Left ventricle myocardium inferior (tissue), 1 donor: ENCODE results near the gene ARRDC1. TPM values are rescaled to one million over a fixed set of nuclear protein-coding genes. Genes with fewer than 3 reads are reported as not detected.

Experiments
- DNase-seq: peaks from one replicate; pipeline ENCODE4 v3.0.0-alpha.2; 2020
- H3K27ac ChIP-seq: fragments of 200-600 bp; replicated peaks from 2 replicates; pipeline ENCODE4 v1.8.0; 2021
- H3K27me3 ChIP-seq: fragments of 200-600 bp; 2 replicates; pipeline ENCODE4 v1.8.0; 2021; ENCODE audit warnings: low read depth
- H3K36me3 ChIP-seq: fragments of 200-600 bp; 2 replicates; pipeline ENCODE4 v1.8.0; 2021
- H3K4me1 ChIP-seq: fragments of 200-600 bp; 2 replicates; pipeline ENCODE4 v1.8.0; 2021
- H3K4me3 ChIP-seq: fragments of 200-600 bp; 2 replicates; pipeline ENCODE4 v1.8.0; 2021; ENCODE audit warnings: mild to moderate bottlenecking, moderate library complexity
- H3K9me3 ChIP-seq: fragments of 200-600 bp; replicated peaks from 2 replicates; pipeline ENCODE4 v1.8.0; 2021
- CTCF ChIP-seq: fragments of 200-600 bp; IDR thresholded peaks from 2 replicates; pipeline ENCODE4 v1.8.0; 2021; ENCODE audit warnings: antibody characterized with exemption, mild to moderate bottlenecking, borderline replicate concordance
- intact Hi-C: fragments of 100-400 bp; cut with micrococcal nuclease; formaldehyde crosslinking; loops from one replicate; pipeline ENCODE4 v1.11.0; 2022
- total RNA-seq: library from RNA; stranded (reverse); fragmentation: NEBNext Ultra II Directional; extraction: Animal tissue kit (Norgen Biotek cat#: 25700); gene quantifications from one replicate; pipeline ENCODE4 v1.2.1, GENCODE V29; 2021
- donor health status: DM: no; HTN: yes; CAD: no; lungs with severe emphysema.

The ARRDC1 gene
- total RNA-seq, 1 donor from 2014 or later = 16.2 TPM

DNA sequence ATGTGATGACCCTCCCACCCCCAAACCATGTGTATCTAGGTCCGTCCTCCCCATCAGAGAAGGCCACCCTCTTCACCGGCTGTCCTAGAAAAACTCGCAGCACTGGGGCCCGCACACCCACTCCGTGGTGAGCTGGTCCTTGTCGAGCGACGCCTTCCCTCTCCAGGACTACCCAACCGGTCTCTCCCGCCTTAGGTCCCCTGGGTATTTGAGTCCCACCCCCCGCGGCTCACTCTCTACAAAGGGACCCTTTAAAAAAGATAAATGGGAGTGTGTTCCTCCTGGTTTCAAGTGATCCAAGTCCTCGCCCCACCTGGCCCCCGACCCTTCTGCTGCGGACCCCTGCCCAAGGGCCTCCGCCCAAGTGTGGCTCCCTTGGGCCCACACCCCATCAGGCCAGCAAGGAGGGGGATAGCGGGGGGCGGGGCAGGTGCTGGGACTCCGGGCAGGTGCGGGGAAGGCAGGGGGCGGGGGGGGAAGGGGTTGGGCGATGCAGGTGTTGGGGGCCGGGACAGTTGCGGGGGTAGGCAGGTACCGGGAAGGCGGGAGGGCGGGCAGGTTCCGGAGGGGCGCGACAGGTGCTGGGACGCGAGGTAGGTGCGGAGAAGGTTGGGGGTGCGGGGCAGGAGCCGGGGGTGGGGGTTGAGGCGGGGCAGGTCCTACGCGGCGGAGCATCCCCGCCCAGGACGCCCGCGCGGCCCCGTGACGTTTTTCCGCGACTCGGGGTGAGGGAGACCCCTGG is 970 bp upstream of the ARRDC1 start:
- TF ChIP-seq CTCF = no peak
- Histone ChIP-seq H3K27me3 (no peaks in the 10 kb centered on the region), H3K4me3 (peak overlapping the region; percentile 94), H3K36me3 (peaks cover 4% of the 10 kb centered on the region), H3K9me3 (no peaks in the 10 kb centered on the region), H3K27ac (peak overlapping the region; percentile 66), H3K4me1 (peaks cover 46% of the 10 kb centered on the region)
- intact Hi-C loops = no loop called here
- DNase-seq = no peak

DNA sequence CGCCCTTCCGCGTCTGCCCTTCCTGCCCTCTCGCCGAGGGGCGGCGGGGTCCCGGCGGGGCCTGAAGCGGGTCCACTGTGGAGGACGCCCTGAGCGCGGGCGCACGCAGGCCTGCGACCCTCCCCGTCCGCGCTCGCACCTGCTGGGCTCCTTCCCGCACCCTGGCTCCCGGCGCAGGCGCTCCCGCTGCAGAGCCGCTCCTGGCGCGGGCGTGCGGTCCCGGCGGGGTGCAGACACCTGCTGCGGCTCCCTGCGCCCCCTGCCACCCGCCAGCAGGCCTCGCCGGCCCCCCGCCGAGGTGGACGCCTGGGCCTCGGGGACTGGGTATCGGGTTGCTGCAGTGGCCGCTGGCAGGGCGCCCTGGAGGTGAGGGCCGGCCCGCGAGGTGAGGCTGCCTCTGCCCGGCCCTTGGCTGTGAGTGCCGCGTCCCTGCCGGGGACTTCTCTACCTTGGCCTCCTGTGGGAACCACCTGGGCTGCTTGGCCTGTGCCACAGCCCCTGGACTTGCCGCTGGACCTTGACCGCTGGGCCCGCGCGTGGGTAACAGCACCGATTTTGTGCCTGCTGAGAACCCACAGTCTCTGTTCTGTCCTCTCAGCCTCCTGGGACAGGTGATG is 627 bp downstream of the ARRDC1 start:
- peak overlapping the region; percentile 94 for H3K4me3 ChIP-seq
- H3K9me3 ChIP-seq = no peaks in the 10 kb centered on the region
- H3K27ac ChIP-seq = peak overlapping the region; percentile 95
- intact Hi-C loops = no loop called here
- peaks cover 4% of the 10 kb centered on the region for H3K36me3 ChIP-seq
- DNase-seq = no peak
- H3K27me3 ChIP-seq = no peaks in the 10 kb centered on the region
- H3K4me1 ChIP-seq = peaks cover 46% of the 10 kb centered on the region
- TF ChIP-seq CTCF = no peak

DNA sequence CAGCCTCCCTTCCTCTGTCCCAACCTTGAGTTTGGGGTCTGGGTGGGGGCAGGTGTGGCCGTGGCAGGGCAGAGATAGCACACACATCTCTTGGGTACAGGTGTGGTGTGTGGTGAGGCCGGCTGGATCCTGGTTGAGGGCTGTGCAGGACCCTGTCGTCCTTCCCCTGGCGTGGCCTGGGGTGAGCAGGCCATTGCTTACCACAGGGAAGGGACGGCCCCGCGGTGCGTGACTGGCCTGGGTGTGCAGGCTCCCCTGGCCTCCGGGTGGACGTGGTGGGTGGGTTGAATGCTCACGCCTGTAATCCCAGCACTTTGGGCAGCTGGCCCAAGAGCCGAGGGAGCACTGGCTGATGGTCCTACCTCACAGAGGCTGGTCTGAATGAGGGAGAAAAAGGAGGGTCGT is 1.2 kb downstream of the ARRDC1 start:
- peak overlapping the region; percentile 95 for H3K27ac ChIP-seq
- no peak for TF ChIP-seq CTCF
- H3K9me3 ChIP-seq = no peaks in the 10 kb centered on the region
- intact Hi-C loops = no loop called here
- no peaks in the 10 kb centered on the region for H3K27me3 ChIP-seq
- H3K36me3 ChIP-seq = peaks cover 4% of the 10 kb centered on the region
- DNase-seq = no peak
- peaks cover 51% of the 10 kb centered on the region for H3K4me1 ChIP-seq
- peak overlapping the region; percentile 94 for H3K4me3 ChIP-seq

DNA sequence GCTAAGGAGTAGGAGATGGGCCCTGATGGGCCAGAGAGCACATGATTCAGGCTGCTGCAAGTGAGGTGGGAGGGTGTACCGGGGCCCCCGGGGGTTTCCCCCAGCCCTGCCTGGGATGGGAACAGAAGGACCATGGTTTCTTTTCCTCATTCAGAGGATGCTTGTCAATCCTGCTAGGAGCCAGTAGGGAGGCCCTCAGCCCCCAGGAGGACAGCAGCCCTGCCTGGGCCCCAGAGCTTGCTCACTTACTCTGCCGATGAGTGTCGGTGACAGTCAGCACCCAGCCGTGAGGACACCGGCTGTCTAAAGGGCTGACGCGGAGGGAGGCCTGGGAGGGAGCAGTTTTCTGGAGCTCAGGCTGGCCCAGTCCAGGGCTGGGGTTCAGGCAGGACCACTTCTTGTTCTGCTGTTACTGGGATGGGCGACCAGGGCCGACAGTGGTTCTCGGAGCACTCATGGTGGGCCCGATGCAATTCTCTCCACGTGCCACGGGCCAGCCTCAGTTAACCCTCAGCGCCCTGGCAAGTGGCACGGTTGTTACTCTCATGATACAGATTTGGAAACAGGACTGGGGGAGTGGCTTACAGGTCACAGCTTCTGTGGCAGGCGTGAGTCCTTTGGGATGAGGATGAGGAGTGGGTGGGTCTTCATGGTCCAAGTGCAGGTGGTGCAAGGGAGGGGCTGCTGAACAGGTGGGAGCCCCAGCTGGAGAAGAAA is 1.8 kb downstream of the ARRDC1 start:
- intact Hi-C loops = no loop called here
- Histone ChIP-seq H3K9me3 (no peaks in the 10 kb centered on the region), H3K4me3 (peak overlapping the region; percentile 94), H3K27ac (peak overlapping the region; percentile 95), H3K27me3 (no peaks in the 10 kb centered on the region), H3K36me3 (peaks cover 4% of the 10 kb centered on the region), H3K4me1 (peaks cover 57% of the 10 kb centered on the region)
- no peak for DNase-seq
- no peak for TF ChIP-seq CTCF

DNA sequence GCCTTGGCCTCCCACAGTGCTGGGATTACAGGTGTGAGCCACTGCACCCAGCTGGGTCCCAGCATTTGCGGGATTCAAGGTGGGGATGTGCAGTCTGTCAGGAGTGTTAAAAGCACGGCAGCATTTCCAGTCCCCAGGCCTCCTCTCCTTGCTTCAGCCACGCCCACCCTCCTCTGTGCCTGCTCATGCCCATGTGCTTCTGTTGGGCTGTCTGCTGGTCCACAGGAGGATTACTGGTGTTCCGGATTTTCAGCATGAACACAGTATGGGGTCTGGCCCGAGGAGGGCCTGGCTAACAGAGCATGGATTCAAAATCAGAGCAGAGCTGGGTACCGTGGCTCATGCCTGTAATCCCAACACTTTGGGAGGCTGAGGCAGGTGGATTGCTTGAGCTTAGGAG is 5.5 kb downstream of the ARRDC1 start:
- Histone ChIP-seq H3K4me3 (no peak overlapping the region), H3K4me1 (peaks cover 53% of the 10 kb centered on the region), H3K27me3 (no peaks in the 10 kb centered on the region), H3K36me3 (peaks cover 31% of the 10 kb centered on the region), H3K27ac (no peak overlapping the region), H3K9me3 (no peaks in the 10 kb centered on the region)
- no peak for TF ChIP-seq CTCF
- DNase-seq = no peak
- intact Hi-C loops = no loop called here
